LNCaP clone FGC (cell line): ENCODE results near the gene KIFAP3.
"Not testable (repeated sequence)": the region's sequence is repeated elsewhere in the genome, so short reads cannot be mapped to it uniquely, and the experiment has no call there.

ENCODE experiments used
- DNase-seq: peaks from one replicate; pipeline ENCODE4 v3.0.0-alpha.2; 2011; ENCODE audit warnings: low read depth
- H3K4me3 ChIP-seq: 2 replicates; pipeline ENCODE4 v1.5.1; 2011; ENCODE audit warnings: mild to moderate bottlenecking, low read depth, low read length, control low read depth
- TF ChIP-seq, protein P1 (sequence below): IDR thresholded peaks from 2 replicates; pipeline ENCODE4 v1.5.1; 2012; ENCODE audit warnings: mild to moderate bottlenecking; ENCODE audit not compliant: control insufficient read depth, insufficient read depth; ENCODE audit errors: extremely low read depth

KIFAP3 gene

DNA sequence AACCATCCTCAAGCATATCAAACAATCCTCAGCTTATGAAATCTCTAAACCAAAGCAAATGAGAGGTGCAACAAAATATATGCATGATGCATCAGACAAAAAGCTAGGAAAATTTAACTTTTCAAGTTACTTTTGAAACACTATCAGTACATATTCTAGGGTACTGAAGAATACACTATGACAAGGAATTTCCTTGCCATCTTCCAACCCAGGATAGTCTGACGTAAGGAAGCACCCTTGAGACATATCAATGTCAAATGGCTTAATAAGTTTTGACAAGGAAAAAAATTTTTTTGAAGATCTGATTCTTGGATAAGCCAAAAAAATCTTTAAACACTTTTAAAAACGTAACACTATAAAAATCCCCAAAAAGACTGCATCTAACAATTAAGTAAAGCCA is 64.9 kb downstream of the KIFAP3 start:
- TF ChIP-seq, protein P1, sequence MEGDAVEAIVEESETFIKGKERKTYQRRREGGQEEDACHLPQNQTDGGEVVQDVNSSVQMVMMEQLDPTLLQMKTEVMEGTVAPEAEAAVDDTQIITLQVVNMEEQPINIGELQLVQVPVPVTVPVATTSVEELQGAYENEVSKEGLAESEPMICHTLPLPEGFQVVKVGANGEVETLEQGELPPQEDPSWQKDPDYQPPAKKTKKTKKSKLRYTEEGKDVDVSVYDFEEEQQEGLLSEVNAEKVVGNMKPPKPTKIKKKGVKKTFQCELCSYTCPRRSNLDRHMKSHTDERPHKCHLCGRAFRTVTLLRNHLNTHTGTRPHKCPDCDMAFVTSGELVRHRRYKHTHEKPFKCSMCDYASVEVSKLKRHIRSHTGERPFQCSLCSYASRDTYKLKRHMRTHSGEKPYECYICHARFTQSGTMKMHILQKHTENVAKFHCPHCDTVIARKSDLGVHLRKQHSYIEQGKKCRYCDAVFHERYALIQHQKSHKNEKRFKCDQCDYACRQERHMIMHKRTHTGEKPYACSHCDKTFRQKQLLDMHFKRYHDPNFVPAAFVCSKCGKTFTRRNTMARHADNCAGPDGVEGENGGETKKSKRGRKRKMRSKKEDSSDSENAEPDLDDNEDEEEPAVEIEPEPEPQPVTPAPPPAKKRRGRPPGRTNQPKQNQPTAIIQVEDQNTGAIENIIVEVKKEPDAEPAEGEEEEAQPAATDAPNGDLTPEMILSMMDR, result no peak
- H3K4me3 ChIP-seq, result no peak overlapping the region
- DNase-seq, result no peak

DNA sequence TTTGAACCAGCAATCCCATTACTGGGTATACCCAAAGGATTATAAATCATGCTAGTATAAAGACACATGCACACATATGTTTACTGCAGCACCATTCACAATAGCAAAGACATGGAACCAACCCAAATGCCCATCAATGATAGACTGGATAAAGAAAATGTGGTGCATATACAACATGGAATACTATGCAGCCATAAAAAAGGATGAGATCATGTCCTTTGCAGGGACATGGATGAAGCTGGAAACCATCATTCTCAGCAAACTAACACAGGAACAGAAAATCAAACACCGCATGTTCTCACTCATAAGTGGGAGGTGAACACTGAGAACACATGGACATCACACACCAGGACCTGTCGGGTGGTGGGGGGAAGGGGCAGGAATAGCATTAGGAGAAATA is 65.8 kb downstream of the KIFAP3 start:
- H3K4me3 ChIP-seq, DNase-seq: not testable (repeated sequence)

DNA sequence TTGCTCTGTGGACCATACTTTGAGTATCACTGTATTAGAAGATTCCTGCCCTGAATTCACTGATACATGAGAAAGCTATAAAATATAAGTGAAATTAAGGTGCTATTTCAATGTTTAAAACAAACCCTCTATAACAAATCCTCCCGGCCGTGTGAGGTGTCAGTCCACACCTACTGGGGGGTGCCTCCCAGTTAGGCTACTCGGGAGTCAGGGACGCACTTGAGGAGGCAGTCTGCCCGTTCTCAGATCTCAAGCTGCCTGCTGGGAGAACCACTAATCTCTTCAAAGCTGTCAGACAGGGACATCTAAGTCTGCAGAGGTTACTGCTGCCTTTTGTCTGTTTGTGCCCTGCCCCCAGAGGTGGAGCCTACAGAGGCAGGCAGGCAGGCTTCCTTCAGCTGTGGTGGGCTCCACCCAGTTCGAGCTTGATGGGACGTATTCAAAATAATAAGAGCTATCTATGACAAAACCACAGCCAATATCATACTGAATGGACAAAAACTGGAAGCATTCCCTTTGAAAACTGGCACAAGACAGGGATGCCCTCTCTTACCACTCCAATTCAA is 71.1 kb downstream of the KIFAP3 start:
- H3K4me3 ChIP-seq, DNase-seq: not testable (repeated sequence)

DNA sequence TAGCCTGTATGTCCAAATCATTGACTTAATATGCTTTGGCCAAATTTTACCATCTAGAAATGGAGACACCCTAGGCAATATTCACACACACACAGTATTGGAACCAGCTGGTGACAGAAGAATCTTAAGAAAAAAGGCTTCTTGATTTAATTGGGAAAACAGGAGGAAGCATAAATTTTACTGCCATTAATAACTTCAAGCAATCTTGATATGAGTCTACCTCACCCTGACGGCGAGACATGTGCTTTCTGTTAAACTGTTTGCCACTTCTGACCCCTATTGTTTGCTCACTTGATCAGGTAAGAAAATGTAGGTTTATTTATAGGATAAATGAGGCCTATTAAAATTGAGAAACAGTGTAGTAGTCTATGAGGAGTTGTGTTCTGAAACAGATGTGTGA is 73.2 kb downstream of the KIFAP3 start:
- TF ChIP-seq, protein P1, result no peak

DNA sequence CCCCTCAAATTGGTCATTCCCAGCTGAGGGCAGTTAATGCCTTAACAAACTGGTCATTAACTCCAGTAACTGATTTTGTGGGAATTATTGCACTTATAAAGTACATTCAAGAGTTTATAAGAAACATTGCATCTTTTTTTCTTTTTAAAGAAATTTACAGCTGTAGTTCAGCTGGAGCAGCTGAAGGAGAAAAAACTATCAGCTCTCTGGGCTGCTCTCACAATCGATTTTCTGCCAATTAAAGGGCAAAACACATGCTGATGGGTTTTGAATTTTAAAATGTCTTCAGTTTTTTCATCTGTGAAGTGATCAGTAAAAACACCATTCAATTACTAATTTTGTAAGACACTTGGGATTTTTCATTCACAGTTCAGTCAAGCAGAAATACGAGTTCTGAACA is 74.7 kb downstream of the KIFAP3 start:
- DNase-seq, result no peak
- TF ChIP-seq, protein P1, result no peak

More for the DNA sequence above, 73.2 kb downstream of the KIFAP3 start:
- peak; percentile 71 for DNase-seq
- H3K4me3 ChIP-seq, result no peak overlapping the region

DNA sequence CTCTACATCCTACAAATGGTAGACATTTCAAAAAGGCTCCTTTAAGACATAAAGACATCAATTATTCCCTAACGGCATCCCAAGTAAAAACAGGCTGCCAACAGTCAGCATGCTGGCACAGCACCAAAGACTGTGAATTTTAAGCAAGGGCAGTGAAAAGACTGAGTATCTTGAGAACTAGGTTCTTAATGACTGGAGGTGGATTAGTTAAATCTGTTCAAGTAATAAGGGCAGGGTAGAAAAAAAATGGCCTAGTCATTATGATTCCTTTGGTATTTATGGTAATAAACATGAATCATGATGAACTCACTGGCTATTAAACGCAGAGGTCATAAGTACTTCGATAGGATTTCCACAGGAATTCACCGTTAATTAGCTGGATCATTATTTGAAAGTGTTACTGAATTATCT is 75.2 kb downstream of the KIFAP3 start:
- DNase-seq, result no peak
- TF ChIP-seq, protein P1, result no peak
- no peak overlapping the region for H3K4me3 ChIP-seq

More for the DNA sequence above, 74.7 kb downstream of the KIFAP3 start:
- no peak overlapping the region for H3K4me3 ChIP-seq

DNA sequence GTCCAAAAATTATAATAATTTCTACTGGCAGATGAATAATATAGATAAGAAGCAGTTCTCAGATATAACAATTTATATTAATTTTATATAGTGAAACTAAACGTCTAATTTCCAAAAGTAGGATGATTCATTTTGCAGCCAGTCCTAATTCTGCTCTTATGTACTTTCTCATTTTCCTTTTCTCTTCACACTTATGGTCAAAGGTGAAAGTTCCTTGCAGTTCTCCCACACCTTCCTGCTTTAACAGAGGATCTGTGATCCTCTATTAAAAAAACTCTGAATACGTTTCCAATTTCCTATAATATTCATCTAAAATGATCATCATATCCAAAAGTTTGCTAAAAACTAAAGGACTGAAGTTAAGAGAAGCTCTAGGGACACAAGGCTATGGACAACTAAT is 78.5 kb downstream of the KIFAP3 start:
- DNase-seq, result no peak
- TF ChIP-seq, protein P1, result no peak
- H3K4me3 ChIP-seq, result no peak overlapping the region

DNA sequence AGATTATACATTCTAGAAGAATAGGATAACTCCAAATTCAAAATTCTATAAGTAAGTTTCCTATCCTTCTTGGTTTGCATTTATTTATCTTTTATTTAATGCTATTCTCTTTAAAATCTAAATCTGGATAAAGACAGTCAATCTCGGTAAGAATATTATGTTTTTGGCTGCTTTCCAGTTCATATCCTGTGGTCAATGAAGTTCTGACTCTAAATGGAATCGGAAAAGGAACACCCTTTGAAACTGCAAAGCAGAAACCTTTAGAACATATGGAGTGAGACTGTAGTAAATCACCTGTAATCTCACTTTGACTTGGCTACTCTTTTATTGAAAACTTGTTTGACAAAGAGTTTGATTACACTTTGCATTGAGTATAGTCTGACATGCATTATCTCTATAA is 85.2 kb downstream of the KIFAP3 start:
- DNase-seq, result no peak
- TF ChIP-seq, protein P1, result no peak
- no peak overlapping the region for H3K4me3 ChIP-seq
